ENCODE data around the gene CCBE1. TPM values are rescaled to one million over a fixed set of nuclear protein-coding genes. Genes with fewer than 3 reads are reported as not detected.

The CCBE1 gene
- total and polyA plus RNA-seq, 2 of the 4 experiments (the other 2 are of a cell fraction): 64.8 to 148 TPM

DNA sequence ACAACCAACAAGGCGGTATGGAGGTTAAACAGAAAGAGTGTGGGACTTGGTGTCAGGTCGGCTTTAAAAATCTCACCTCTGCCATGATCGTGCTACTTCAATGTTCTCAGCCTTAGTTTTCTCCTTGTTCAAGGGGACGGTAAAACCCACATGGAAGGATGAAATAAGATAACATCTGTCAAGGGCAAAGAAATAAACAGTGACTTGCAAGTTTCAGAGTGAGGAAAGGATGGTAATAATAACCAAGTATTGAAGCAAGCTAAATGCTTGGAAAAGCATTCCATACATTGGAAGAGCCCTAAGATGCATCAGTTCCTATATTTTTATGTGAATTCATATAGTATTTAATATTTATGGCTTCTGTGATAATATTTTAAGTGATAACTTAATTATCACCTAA lies 308.4 kb downstream of the CCBE1 start:
- CTCF ChIA-PET: interaction anchor here (1.1 to 1.3 kb wide), 2 partner anchors 14 to 80 kb away, joined by 4 to 5 read pairs; no protein-coding TSS in a partner anchor
- H2BK20ac ChIP-seq (ENCODE audit: low read depth, low read length): no peak overlapping the region
- intact Hi-C loops (cut with micrococcal nuclease) (no loop called here), dilution Hi-C loops (cut with HindIII; ENCODE audit: low sequenced_read_pairs, unreplicated experiment) (no loop called here), in situ Hi-C loops (cut with MboI; ENCODE audit: low sequenced_read_pairs) (no loop called here)
- H4K20me1 ChIP-seq (ENCODE audit: insufficient read depth, low read length): no peaks in the 10 kb centered on the region
- no peak overlapping the region for H4K91ac ChIP-seq (ENCODE audit: insufficient read depth, low read depth, low read length)
- no peak overlapping the region for H3K4ac ChIP-seq (ENCODE audit: low read depth, low read length)
- H3K4me2 ChIP-seq (ENCODE audit: low read depth, low read length): no peak overlapping the region
- H3K36me3 ChIP-seq (ENCODE audit: control insufficient read depth, insufficient read depth, low read length): no peaks in the 10 kb centered on the region
- H2BK5ac ChIP-seq (ENCODE audit: low read depth, low read length, poor library complexity, severe bottlenecking): no peak overlapping the region
- H4K5ac ChIP-seq (ENCODE audit: low read depth, low read length): no peak overlapping the region
- H4K8ac ChIP-seq (ENCODE audit: low read depth in 2 of 2, low read length in 2 of 2): no peak overlapping the region
- H2BK120ac ChIP-seq (ENCODE audit: low read depth, low read length): no peak overlapping the region
- no peak overlapping the region for H3K4me3 ChIP-seq (ENCODE audit: insufficient read depth, low read depth, low read length)
- H3K14ac ChIP-seq (replicated peaks; ENCODE audit: low read depth, low read length): no peak overlapping the region
- H2AFZ ChIP-seq (replicated peaks; ENCODE audit: low read length, poor library complexity): no peak overlapping the region
- H2AK5ac ChIP-seq (ENCODE audit: low read depth, low read length): no peak overlapping the region
- no peak overlapping the region for H3K18ac ChIP-seq (ENCODE audit: low read depth, low read length)
- H3K23ac ChIP-seq (ENCODE audit: low read depth, low read length): no peak overlapping the region
- WGBS, 2 experiments (ENCODE audit: extremely low coverage in 2 of 2, insufficient read length in 1 of 2): no CpG with 5 or more reads among the region's 4 CpGs
- H2AK9ac ChIP-seq (replicated peaks; ENCODE audit: low read depth, low read length, poor library complexity): no peak overlapping the region
- H3K9me1 ChIP-seq (ENCODE audit: insufficient read depth, low read length): no peaks in the 10 kb centered on the region
- H3K79me1 ChIP-seq (ENCODE audit: low read depth in 1 of 2, low read length in 2 of 2): no peaks in the 10 kb centered on the region
- H3K27me3 ChIP-seq (ENCODE audit: control insufficient read depth, insufficient read depth, low read length): peaks cover 8% of the 10 kb centered on the region
- H3K9me3 ChIP-seq (ENCODE audit: control insufficient read depth, insufficient read depth, low read length): no peaks in the 10 kb centered on the region
- no peak overlapping the region for H2BK15ac ChIP-seq (ENCODE audit: low read depth, low read length)
- peak; percentile 35; the same call in 1 of the 2 replicates for TF ChIP-seq NFE2L2 (IDR thresholded peaks at IDR 0.05; ENCODE audit: low read depth, low read length)
- no peak for TF ChIP-seq MAZ (IDR thresholded peaks at IDR 0.05; ENCODE audit: borderline replicate concordance, low read depth, low read length)
- BruUV-seq (replicated peaks): no TSS peak
- no peak overlapping the region for H3K56ac ChIP-seq (ENCODE audit: extremely low read depth, insufficient read depth, low read length)
- H3K9ac ChIP-seq (ENCODE audit: low read depth, low read length): no peak overlapping the region
- no peak for DNase-seq
- no peak for ATAC-seq (ENCODE audit: low read depth)
- no peaks in the 10 kb centered on the region; the same call in 1 of the 2 replicates for H3K4me1 ChIP-seq (ENCODE audit: control insufficient read depth, insufficient read depth, low read length)
- H3K27ac ChIP-seq (ENCODE audit: insufficient read depth, low read length): no peak overlapping the region
- POLR2A ChIA-PET (ENCODE audit: unreplicated experiment): no interaction called here

Measured in IMR-90 (cell line).